Transverse colon (tissue), 4 donors: ENCODE data around the gene CTNNBL1. TPM values are rescaled to one million over a fixed set of nuclear protein-coding genes. Genes with fewer than 3 reads are reported as not detected.
A peak's percentile ranks its signal among the peaks of the same experiment; 100 is the strongest.

ENCODE experiments used
- DNase-seq: peaks from one replicate; pipeline ENCODE4 v3.0.0-alpha.2; 2019
- H3K27ac ChIP-seq, 4 donors: fragments of 200-600 bp; sonication (generic); 2 replicates each; pipeline ENCODE4 v1.5.1; 2016 to 2018; ENCODE audit warnings: inconsistent platforms in 4 of 4
- H3K27me3 ChIP-seq: fragments of 200-600 bp; sonication (generic); 2 replicates; pipeline ENCODE4 v1.5.1; 2017; ENCODE audit warnings: inconsistent platforms
- H3K36me3 ChIP-seq, 4 donors: fragments of 200-600 bp; sonication (generic); 2 replicates each; pipeline ENCODE4 v1.5.1; 2017 to 2019; ENCODE audit warnings: inconsistent platforms in 4 of 4
- H3K4me1 ChIP-seq, 4 donors: fragments of 200-600 bp; sonication (generic); 2 replicates each; pipeline ENCODE4 v1.5.1; 2017 to 2020; ENCODE audit warnings: inconsistent platforms in 4 of 4
- H3K4me3 ChIP-seq, 4 donors: fragments of 200-600 bp; sonication (generic); 1 replicate in 1 of 4; 2 replicates in 3 of 4; pipeline versions ENCODE4 v1.5.1 to v1.6.1; 2017 to 2019; ENCODE audit warnings: inconsistent platforms in 4 of 4
- H3K9me3 ChIP-seq, 2 donors: fragments of 200-600 bp; sonication (generic); 2 replicates each; pipeline ENCODE4 v1.5.1; 2017 to 2019; ENCODE audit warnings: inconsistent platforms in 2 of 2
- EP300 ChIP-seq: sonication (generic); formaldehyde crosslinking; IDR thresholded peaks from one replicate; pipeline ENCODE4 v1.6.1; 2017; ENCODE audit warnings: antibody characterized with exemption, low read depth
- POLR2A ChIP-seq: fragments of 450-650 bp; IDR thresholded peaks from one replicate; pipeline ENCODE4 v1.6.1; 2016; ENCODE audit warnings: antibody characterized with exemption, mild to moderate bottlenecking, moderate library complexity
- POLR2AphosphoS5 ChIP-seq, 3 donors: sonication (generic); formaldehyde crosslinking; IDR thresholded peaks; one replicate each; pipeline ENCODE4 v1.6.1; 2016; ENCODE audit warnings: antibody characterized with exemption in 3 of 3
- WGBS, 2 donors: methylation state at CpG; one replicate each; pipeline ENCODE4 v1.1.5; 2018; ENCODE audit warnings: low coverage in 1 of 2; 5-methylcytosine and 5-hydroxymethylcytosine counted together
- in situ Hi-C, 4 donors: fragments of 200-750 bp; cut with MboI; loops; one replicate each; pipeline versions ENCODE4 v1.15.0 to v1.15.1; 2017; ENCODE audit warnings: low sequenced_read_pairs in 3 of 4, low pct_ligation_motif_present in 1 of 4, low pct_unique_long_range_greater_than_20kb in 1 of 4
- intact Hi-C: fragments of 100-400 bp; cut with DNase I; formaldehyde crosslinking; loops from one replicate; pipeline ENCODE4 v1.15.1; 2023; ENCODE audit warnings: low total_unique reads
- total RNA-seq, 4 donors: library from RNA; depleted of rRNA; stranded (reverse); fragments of >200 nt; gene quantifications; one replicate each; pipeline ENCODE4 v1.1.0, GENCODE V29; 2016
- TF ChIP-seq, protein P1 (sequence below), 5 experiments: fragments of 200-600 bp in 3 of 5; fragments of 450-650 bp in 2 of 5; sonication (generic) in 3 of 5; IDR thresholded peaks; 1 replicate in 2 of 5; 2 replicates in 3 of 5; pipeline ENCODE4 v1.5.1; 2016 to 2017; ENCODE audit warnings: antibody characterized with exemption in 5 of 5, inconsistent platforms in 3 of 5, mild to moderate bottlenecking in 2 of 5, moderate library complexity in 1 of 5

The CTNNBL1 gene
- total RNA-seq, 4 donors from 2014 or later, result 18.7 to 49.0 (median 22.4) TPM

DNA sequence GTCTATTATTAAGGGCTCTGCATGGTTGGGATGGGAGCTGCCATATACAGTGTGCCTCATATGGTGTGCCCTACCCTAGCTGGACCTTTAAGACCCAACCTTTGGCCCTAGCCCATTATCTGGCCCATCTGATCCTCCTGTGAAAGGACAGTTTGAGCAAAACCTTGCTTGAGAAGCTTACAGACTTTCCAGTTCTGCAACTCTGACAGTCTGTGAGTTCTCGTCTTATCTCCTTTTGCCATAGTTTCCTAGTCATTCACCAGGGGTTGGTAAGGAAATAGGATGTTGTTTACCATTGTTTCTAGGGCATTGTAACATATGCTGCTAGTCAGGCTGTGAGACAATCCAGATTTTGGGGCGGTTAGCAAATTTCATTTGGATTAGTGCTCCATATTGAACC lies 17.2 kb downstream of the CTNNBL1 start:
- DNase-seq, result no peak
- intact Hi-C loops, result no loop called here
- H3K4me1 ChIP-seq, result peaks cover 0 to 19% (median 14%) of the 10 kb centered on the region in 4 donors
- 33 to 53% methylated on average over 1 to 2 of the region's 2 CpGs for WGBS, 2 donors
- H3K9me3 ChIP-seq, result no peaks in the 10 kb centered on the region
- TF ChIP-seq POLR2AphosphoS5 (IDR thresholded peaks at IDR 0.05) (no peak), EP300 (no peak), POLR2A (no peak)
- TF ChIP-seq, protein P1, sequence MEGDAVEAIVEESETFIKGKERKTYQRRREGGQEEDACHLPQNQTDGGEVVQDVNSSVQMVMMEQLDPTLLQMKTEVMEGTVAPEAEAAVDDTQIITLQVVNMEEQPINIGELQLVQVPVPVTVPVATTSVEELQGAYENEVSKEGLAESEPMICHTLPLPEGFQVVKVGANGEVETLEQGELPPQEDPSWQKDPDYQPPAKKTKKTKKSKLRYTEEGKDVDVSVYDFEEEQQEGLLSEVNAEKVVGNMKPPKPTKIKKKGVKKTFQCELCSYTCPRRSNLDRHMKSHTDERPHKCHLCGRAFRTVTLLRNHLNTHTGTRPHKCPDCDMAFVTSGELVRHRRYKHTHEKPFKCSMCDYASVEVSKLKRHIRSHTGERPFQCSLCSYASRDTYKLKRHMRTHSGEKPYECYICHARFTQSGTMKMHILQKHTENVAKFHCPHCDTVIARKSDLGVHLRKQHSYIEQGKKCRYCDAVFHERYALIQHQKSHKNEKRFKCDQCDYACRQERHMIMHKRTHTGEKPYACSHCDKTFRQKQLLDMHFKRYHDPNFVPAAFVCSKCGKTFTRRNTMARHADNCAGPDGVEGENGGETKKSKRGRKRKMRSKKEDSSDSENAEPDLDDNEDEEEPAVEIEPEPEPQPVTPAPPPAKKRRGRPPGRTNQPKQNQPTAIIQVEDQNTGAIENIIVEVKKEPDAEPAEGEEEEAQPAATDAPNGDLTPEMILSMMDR (IDR thresholded peaks at IDR 0.05), result no peak
- no peaks in the 10 kb centered on the region for H3K27me3 ChIP-seq
- no peaks in the 10 kb centered on the region for H3K36me3 ChIP-seq
- H3K4me3 ChIP-seq, result no peak overlapping the region
- H3K27ac ChIP-seq, result peak overlapping the region in 2 of 4 donors; percentile 8 to 42
- in situ Hi-C loops, result no loop called here

DNA sequence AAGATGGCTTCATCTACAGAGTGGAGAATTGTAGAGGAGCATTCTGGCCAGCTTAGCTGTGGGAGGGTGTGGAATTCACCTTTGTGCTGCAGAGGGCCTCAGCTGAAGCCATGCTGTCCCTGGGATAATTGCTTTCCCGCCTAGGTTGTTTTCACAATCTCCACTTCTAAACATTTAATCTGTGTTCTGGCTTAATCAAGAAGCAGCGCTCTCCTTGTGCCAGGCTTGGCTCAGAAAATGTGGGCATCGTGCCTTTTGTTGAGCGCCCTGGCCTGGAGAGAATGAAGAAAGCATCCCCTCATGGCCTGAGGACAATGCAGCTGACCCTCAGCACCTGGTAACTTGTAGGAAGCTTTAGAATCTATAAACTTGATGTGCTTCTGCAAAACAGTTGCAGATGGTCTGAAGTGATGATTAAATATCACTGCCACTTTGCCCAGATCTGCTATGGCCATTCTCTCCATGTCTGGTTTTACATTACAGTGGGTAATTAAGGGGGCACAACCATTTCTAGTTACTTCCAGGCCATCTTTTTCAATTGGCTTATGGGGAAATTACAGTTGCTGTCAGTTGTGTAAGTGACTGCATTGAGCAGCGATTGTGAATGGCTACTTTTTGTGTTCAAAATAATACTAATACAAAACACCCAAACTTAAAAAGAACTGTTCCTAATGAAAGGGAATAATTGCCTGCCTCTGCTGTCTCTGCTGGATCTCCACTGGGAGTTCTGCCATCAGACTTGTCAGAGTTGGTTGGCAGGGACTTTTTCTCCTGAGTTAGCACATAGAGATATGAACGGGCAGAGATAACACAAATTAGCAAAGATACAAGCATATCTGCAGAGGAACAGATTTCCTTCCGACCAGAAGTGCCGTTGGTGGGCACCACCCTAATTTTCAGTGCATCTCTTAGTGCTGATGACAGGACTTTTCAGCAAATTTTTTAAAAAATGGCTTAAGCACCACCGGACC lies 18.4 kb downstream of the CTNNBL1 start:
- 73 to 83% methylated on average over 5 to 9 of the region's 9 CpGs for WGBS, 2 donors
- no peak overlapping the region for H3K4me3 ChIP-seq
- TF ChIP-seq EP300 (no peak), POLR2AphosphoS5 (IDR thresholded peaks at IDR 0.05) (no peak), POLR2A (no peak)
- TF ChIP-seq, protein P1 (IDR thresholded peaks at IDR 0.05), result no peak
- DNase-seq, result no peak
- H3K9me3 ChIP-seq, result no peaks in the 10 kb centered on the region
- no peaks in the 10 kb centered on the region for H3K27me3 ChIP-seq
- no peaks in the 10 kb centered on the region for H3K36me3 ChIP-seq
- peaks cover 0 to 19% (median 14%) of the 10 kb centered on the region in 4 donors for H3K4me1 ChIP-seq
- in situ Hi-C loops, result no loop called here
- intact Hi-C loops, result no loop called here
- no peak overlapping the region for H3K27ac ChIP-seq

GRCh38 chr20:37713396-37713795 lies 19.6 kb downstream of the CTNNBL1 start:
- TF ChIP-seq, protein P1 (IDR thresholded peaks at IDR 0.05), result no peak
- no peak for TF ChIP-seq POLR2A
- TF ChIP-seq POLR2AphosphoS5 (IDR thresholded peaks at IDR 0.05), result no peak
- no peak for TF ChIP-seq EP300
- WGBS, 2 donors, result 90 to 96% methylated on average over 3 to 4 of the region's 4 CpGs
- H3K9me3 ChIP-seq, result no peaks in the 10 kb centered on the region
- H3K27me3 ChIP-seq, result no peaks in the 10 kb centered on the region
- H3K36me3 ChIP-seq, result no peaks in the 10 kb centered on the region
- no peak overlapping the region for H3K27ac ChIP-seq
- no peak overlapping the region for H3K4me3 ChIP-seq
- in situ Hi-C loops, result no loop called here
- no peak for DNase-seq
- peaks cover 0 to 19% (median 14%) of the 10 kb centered on the region in 4 donors for H3K4me1 ChIP-seq
- intact Hi-C loops, result no loop called here

DNA sequence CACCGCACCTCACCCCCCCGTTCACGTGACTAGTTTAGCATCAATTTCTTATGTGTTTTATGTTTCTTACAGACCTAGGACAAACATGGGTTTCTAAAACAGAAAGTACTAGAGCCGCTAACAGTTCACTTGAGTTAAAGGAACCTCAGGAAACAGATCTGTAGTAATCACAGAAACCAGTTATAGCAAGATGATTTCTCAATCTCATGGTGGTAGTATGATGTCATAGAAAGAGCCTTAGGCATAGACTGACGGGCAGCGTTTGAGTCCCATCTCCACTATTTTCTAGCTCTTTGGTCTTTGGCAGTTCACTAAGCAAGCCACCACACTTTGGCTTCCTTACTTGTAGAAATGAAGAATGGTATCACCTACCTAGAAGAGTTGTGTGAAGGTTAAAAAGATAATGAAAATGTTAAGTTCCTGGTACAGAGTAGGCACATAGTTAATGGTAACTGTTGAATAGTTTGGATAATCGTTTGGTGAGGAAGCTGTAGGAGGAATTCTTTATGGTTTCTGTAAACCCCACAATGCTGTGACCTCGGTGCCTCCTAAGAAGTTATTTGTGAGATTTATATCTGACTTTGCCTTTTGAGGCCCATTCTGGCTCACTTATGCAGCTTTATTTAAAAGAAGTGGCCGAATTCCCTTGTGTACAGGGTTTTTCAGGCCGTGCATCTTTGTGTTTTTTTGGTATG lies 21.3 kb downstream of the CTNNBL1 start:
- Histone ChIP-seq H3K4me1 (peaks cover 0 to 19% (median 12%) of the 10 kb centered on the region in 4 donors), H3K27me3 (no peaks in the 10 kb centered on the region), H3K27ac (no peak overlapping the region), H3K4me3 (no peak overlapping the region), H3K9me3 (no peaks in the 10 kb centered on the region), H3K36me3 (no peaks in the 10 kb centered on the region)
- intact Hi-C loops, result no loop called here
- TF ChIP-seq POLR2AphosphoS5 (IDR thresholded peaks at IDR 0.05) (no peak), EP300 (no peak), POLR2A (no peak)
- TF ChIP-seq, protein P1 (IDR thresholded peaks at IDR 0.05), result no peak
- DNase-seq, result no peak
- 84 to 89% methylated on average over 10 of the region's 10 CpGs for WGBS, 2 donors
- in situ Hi-C loops, result no loop called here
